ENCODE measurements around the gene PNPLA2. TPM values are rescaled to one million over a fixed set of nuclear protein-coding genes. Genes with fewer than 3 reads are reported as not detected.

PNPLA2 gene
- total and polyA plus RNA-seq, 2 of the 8 experiments (the other 6 are each of a cell fraction or from before 2014, with no cell fraction given): 30.9 to 62.1 TPM

DNA sequence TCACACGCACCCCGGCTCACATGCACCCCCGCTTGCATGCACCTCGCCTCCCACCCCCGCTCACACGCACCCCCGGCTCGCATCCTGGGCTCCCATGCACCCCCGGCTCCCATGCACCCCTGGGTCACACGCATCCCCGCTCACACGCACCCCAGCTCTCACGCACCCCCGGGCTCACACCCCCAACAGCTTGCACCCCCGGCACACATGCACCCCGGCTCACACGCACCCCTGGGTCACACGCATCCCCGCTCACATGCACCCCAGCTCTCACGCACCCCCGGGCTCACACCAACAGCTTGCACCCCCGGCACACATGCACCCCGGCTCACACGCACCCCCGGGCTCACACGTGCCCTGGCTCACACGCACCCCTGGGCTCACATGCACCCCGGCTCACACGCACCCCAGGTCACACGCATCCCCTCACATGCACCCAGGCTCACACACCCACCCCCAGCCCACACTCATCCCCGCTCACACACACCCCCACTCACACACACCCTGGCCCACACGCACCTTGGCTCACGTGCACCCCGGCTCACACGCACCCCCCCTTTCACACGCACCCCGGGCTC lies 40.1 kb downstream of the PNPLA2 start (continued):
- TF ChIP-seq, protein P1, sequence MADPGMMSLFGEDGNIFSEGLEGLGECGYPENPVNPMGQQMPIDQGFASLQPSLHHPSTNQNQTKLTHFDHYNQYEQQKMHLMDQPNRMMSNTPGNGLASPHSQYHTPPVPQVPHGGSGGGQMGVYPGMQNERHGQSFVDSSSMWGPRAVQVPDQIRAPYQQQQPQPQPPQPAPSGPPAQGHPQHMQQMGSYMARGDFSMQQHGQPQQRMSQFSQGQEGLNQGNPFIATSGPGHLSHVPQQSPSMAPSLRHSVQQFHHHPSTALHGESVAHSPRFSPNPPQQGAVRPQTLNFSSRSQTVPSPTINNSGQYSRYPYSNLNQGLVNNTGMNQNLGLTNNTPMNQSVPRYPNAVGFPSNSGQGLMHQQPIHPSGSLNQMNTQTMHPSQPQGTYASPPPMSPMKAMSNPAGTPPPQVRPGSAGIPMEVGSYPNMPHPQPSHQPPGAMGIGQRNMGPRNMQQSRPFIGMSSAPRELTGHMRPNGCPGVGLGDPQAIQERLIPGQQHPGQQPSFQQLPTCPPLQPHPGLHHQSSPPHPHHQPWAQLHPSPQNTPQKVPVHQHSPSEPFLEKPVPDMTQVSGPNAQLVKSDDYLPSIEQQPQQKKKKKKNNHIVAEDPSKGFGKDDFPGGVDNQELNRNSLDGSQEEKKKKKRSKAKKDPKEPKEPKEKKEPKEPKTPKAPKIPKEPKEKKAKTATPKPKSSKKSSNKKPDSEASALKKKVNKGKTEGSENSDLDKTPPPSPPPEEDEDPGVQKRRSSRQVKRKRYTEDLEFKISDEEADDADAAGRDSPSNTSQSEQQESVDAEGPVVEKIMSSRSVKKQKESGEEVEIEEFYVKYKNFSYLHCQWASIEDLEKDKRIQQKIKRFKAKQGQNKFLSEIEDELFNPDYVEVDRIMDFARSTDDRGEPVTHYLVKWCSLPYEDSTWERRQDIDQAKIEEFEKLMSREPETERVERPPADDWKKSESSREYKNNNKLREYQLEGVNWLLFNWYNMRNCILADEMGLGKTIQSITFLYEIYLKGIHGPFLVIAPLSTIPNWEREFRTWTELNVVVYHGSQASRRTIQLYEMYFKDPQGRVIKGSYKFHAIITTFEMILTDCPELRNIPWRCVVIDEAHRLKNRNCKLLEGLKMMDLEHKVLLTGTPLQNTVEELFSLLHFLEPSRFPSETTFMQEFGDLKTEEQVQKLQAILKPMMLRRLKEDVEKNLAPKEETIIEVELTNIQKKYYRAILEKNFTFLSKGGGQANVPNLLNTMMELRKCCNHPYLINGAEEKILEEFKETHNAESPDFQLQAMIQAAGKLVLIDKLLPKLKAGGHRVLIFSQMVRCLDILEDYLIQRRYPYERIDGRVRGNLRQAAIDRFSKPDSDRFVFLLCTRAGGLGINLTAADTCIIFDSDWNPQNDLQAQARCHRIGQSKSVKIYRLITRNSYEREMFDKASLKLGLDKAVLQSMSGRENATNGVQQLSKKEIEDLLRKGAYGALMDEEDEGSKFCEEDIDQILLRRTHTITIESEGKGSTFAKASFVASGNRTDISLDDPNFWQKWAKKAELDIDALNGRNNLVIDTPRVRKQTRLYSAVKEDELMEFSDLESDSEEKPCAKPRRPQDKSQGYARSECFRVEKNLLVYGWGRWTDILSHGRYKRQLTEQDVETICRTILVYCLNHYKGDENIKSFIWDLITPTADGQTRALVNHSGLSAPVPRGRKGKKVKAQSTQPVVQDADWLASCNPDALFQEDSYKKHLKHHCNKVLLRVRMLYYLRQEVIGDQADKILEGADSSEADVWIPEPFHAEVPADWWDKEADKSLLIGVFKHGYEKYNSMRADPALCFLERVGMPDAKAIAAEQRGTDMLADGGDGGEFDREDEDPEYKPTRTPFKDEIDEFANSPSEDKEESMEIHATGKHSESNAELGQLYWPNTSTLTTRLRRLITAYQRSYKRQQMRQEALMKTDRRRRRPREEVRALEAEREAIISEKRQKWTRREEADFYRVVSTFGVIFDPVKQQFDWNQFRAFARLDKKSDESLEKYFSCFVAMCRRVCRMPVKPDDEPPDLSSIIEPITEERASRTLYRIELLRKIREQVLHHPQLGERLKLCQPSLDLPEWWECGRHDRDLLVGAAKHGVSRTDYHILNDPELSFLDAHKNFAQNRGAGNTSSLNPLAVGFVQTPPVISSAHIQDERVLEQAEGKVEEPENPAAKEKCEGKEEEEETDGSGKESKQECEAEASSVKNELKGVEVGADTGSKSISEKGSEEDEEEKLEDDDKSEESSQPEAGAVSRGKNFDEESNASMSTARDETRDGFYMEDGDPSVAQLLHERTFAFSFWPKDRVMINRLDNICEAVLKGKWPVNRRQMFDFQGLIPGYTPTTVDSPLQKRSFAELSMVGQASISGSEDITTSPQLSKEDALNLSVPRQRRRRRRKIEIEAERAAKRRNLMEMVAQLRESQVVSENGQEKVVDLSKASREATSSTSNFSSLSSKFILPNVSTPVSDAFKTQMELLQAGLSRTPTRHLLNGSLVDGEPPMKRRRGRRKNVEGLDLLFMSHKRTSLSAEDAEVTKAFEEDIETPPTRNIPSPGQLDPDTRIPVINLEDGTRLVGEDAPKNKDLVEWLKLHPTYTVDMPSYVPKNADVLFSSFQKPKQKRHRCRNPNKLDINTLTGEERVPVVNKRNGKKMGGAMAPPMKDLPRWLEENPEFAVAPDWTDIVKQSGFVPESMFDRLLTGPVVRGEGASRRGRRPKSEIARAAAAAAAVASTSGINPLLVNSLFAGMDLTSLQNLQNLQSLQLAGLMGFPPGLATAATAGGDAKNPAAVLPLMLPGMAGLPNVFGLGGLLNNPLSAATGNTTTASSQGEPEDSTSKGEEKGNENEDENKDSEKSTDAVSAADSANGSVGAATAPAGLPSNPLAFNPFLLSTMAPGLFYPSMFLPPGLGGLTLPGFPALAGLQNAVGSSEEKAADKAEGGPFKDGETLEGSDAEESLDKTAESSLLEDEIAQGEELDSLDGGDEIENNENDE (IDR thresholded peaks at IDR 0.05; ENCODE audit: insufficient replicate concordance, low read length): no peak

Data from H1 (cell line).